Erythroblast (primary cell): ENCODE results near the gene ZBTB20.

ENCODE experiments used
- GATA1 ChIP-seq: IDR thresholded peaks from 2 replicates; pipeline ENCODE4 v1.6.1; 2011; ENCODE audit warnings: low read depth, mild to moderate bottlenecking, control low read depth, low read length, moderate library complexity
- POLR2A ChIP-seq: IDR thresholded peaks from 2 replicates; pipeline ENCODE4 v1.6.1; 2011; ENCODE audit warnings: mild to moderate bottlenecking, low read length

DNA sequence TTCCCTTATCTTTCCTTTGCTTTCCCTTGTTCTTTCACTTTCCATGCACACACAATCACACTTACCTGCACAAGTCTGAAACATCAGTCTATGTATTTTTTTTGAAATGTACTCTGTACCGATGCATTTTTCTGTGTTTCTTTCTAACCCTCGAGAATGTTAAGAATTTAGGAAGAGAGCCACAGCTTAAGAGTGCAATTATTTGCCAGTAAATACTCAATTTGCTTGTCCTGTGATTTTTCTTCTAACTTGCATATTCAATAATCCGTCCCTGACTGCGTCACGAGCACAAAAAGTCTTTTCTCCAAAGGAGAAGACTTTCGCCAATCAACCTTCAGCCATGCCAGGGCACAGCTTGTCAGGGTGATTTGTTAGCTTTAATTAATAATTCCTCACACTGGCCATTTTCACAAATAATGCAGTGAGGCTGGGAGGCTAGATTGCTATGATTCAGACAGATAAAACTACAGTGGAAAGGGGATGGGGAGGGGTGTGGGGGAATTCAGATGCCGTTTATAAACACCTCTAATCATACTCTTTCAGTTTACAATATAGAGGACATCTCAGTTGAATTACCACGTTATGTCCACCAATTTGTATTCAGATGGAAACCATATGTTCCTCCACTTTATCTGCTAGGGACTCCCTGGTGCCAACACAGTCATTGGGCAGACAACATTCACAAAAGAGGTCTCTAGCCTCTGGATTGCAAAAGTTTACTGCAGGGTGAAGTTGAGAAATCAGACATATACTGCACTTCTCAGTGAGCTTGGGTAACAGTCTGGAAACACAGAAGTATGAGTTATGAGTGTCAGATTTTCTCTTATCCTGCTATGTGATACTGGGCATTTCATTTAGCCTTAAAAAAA is 388.0 kb downstream of the ZBTB20 start:
- TF ChIP-seq POLR2A, result no peak
- no peak for TF ChIP-seq GATA1
